GM12892 (cell line): Measurements from ENCODE around the gene NDUFV2.

Experiments used
- POLR2AphosphoS5 ChIP-seq: IDR thresholded peaks from 2 replicates; pipeline ENCODE4 v1.6.1; 2011; ENCODE audit warnings: low read depth, low read length, control low read depth
- TAF1 ChIP-seq: IDR thresholded peaks from 2 replicates; pipeline ENCODE4 v1.6.1; 2011; ENCODE audit warnings: low read depth, mild to moderate bottlenecking, control low read depth, low read length, borderline replicate concordance

- TF ChIP-seq TAF1: no peak
- no peak for TF ChIP-seq POLR2AphosphoS5
Observed at GRCh38 chr18:9058406-9058805, 44.1 kb upstream of the NDUFV2 start.
